GM12878 (cell line): ENCODE results near the gene DPY30. TPM values are rescaled to one million over a fixed set of nuclear protein-coding genes. Genes with fewer than 3 reads are reported as not detected.

Source experiments
- BCL11A ChIP-seq: IDR thresholded peaks from 2 replicates; pipeline ENCODE4 v1.6.1; 2011; ENCODE audit warnings: low read depth, low read length
- CBFB ChIP-seq: IDR thresholded peaks from 2 replicates; pipeline ENCODE4 v1.6.1; 2016; ENCODE audit warnings: antibody characterized with exemption, low read depth
- CBX3 ChIP-seq: fragments of 200-600 bp; sonication (generic); IDR thresholded peaks from 2 replicates; pipeline ENCODE4 v1.6.1; 2016; ENCODE audit warnings: low read depth, borderline replicate concordance
- CREB1 ChIP-seq: IDR thresholded peaks from 2 replicates; pipeline ENCODE4 v1.6.1; 2012; ENCODE audit warnings: low read depth, mild to moderate bottlenecking, inconsistent platforms
- EZH2 ChIP-seq: IDR thresholded peaks from 2 replicates; pipeline ENCODE4 v1.6.1; 2012; ENCODE audit warnings: low read depth, mild to moderate bottlenecking, control low read depth, inconsistent platforms, low read length, borderline replicate concordance; ENCODE audit not compliant: control insufficient read depth
- FOXM1 ChIP-seq: IDR thresholded peaks from 2 replicates; pipeline ENCODE4 v1.6.1; 2012; ENCODE audit warnings: low read depth, mild to moderate bottlenecking, inconsistent platforms, low read length, moderate library complexity
- MEF2A ChIP-seq: IDR thresholded peaks from 2 replicates; pipeline ENCODE4 v1.6.1; 2011; ENCODE audit warnings: low read depth, mild to moderate bottlenecking, low read length, moderate library complexity; ENCODE audit not compliant: insufficient read depth
- MXI1 ChIP-seq: fragments of 150-350 bp; IDR thresholded peaks from 2 replicates; pipeline ENCODE4 v1.6.1; 2011; ENCODE audit warnings: low read depth, mild to moderate bottlenecking, inconsistent platforms, low read length, improper control_type of control experiment
- MYC ChIP-seq: IDR thresholded peaks from 2 replicates; pipeline ENCODE4 v1.6.1; 2011; ENCODE audit warnings: mild to moderate bottlenecking, low read length, moderate library complexity, inconsistent platforms; ENCODE audit not compliant: insufficient read depth, insufficient replicate concordance, insufficient read length, severe bottlenecking
- NFIC ChIP-seq: IDR thresholded peaks from 2 replicates; pipeline ENCODE4 v1.6.1; 2012; ENCODE audit warnings: low read depth, mild to moderate bottlenecking, inconsistent platforms, low read length, moderate library complexity
- NFXL1 ChIP-seq: fragments of 450-650 bp; IDR thresholded peaks from 2 replicates; pipeline ENCODE4 v1.6.1; 2017; ENCODE audit warnings: antibody characterized with exemption, mild to moderate bottlenecking, borderline replicate concordance
- NR2C1 ChIP-seq: fragments of 450-650 bp; IDR thresholded peaks from 2 replicates; pipeline ENCODE4 v1.6.1; 2017; ENCODE audit warnings: antibody characterized with exemption, mild to moderate bottlenecking, moderate library complexity
- NR2F1 ChIP-seq: fragments of 450-650 bp; conservative IDR thresholded peaks from 2 replicates; pipeline ENCODE4 v1.6.1; 2017; ENCODE audit warnings: mild to moderate bottlenecking
- PAX8 ChIP-seq: fragments of 450-650 bp; IDR thresholded peaks from 2 replicates; pipeline ENCODE4 v1.6.1; 2017; ENCODE audit warnings: mild to moderate bottlenecking, moderate library complexity
- RFX5 ChIP-seq: IDR thresholded peaks from 2 replicates; pipeline ENCODE4 v1.6.1; 2011; ENCODE audit warnings: low read depth, low read length, improper control_type of control experiment
- SIX5 ChIP-seq: IDR thresholded peaks from 2 replicates; pipeline ENCODE4 v1.6.1; 2011; ENCODE audit warnings: mild to moderate bottlenecking, low read depth, low read length, moderate library complexity; ENCODE audit not compliant: severe bottlenecking
- SREBF2 ChIP-seq: IDR thresholded peaks from 2 replicates; pipeline ENCODE4 v1.6.1; 2012; ENCODE audit warnings: mild to moderate bottlenecking, low read length
- TCF7 ChIP-seq: IDR thresholded peaks from 2 replicates; pipeline ENCODE4 v1.6.1; 2014; ENCODE audit warnings: antibody characterized with exemption, borderline replicate concordance
- YBX1 ChIP-seq: fragments of 450-650 bp; IDR thresholded peaks from 2 replicates; pipeline ENCODE4 v1.6.1; 2016; ENCODE audit warnings: antibody characterized with exemption
- polyA plus RNA-seq, 11 experiments: library from polyadenylated mRNA; depleted of rRNA in 4 of 11; unstranded in 6 of 11; stranded (reverse) in 5 of 11; fragments of >200 nt; fragmentation: Nextera tagmentation in 4 of 11; fragmentation: Illumina TruSeq in 1 of 11; extraction: Ambion mirVana in 4 of 11; extraction: Trizol in 1 of 11; gene quantifications; 1 replicate in 1 of 11; 2 replicates in 10 of 11; pipeline versions ENCODE4 v1.2.1 to v1.2.3, GENCODE V29; 2011 to 2016; ENCODE audit warnings: inconsistent platforms in 2 of 11, missing spikeins in 2 of 11, low read depth in 1 of 11
- total RNA-seq, 4 experiments: library from RNA; depleted of rRNA in 3 of 4; stranded (reverse); fragments of >200 nt in 3 of 4; fragmentation: Illumina TruSeq in 1 of 4; extraction: Trizol in 1 of 4; gene quantifications; 2 replicates each; pipeline versions ENCODE4 v1.2.1 to v1.2.3, GENCODE V29; 2013 to 2021
- TF ChIP-seq, protein P1 (sequence below): fragments of 150-350 bp; IDR thresholded peaks from 2 replicates; pipeline ENCODE4 v1.6.1; 2014; ENCODE audit warnings: mild to moderate bottlenecking, low read depth, low read length
- TF ChIP-seq, protein P2 (sequence below): fragments of 450-650 bp; IDR thresholded peaks from 2 replicates; pipeline ENCODE4 v1.6.1; 2018; ENCODE audit warnings: mild to moderate bottlenecking, low read depth, moderate library complexity; ENCODE audit not compliant: partially characterized antibody
- TF ChIP-seq, protein P3 (sequence below): IDR thresholded peaks from 2 replicates; pipeline ENCODE4 v1.6.1; 2012; ENCODE audit warnings: low read length, inconsistent platforms
- TF ChIP-seq, protein P4 (sequence below): fragments of 450-650 bp; IDR thresholded peaks from 2 replicates; pipeline ENCODE4 v1.6.1; 2017; ENCODE audit warnings: mild to moderate bottlenecking

The DPY30 gene
- total and polyA plus RNA-seq, 10 of the 15 experiments (the other 5 are each of a cell fraction or from before 2014, with no cell fraction given), result 45.8 to 307 (median 89.2) TPM

DNA sequence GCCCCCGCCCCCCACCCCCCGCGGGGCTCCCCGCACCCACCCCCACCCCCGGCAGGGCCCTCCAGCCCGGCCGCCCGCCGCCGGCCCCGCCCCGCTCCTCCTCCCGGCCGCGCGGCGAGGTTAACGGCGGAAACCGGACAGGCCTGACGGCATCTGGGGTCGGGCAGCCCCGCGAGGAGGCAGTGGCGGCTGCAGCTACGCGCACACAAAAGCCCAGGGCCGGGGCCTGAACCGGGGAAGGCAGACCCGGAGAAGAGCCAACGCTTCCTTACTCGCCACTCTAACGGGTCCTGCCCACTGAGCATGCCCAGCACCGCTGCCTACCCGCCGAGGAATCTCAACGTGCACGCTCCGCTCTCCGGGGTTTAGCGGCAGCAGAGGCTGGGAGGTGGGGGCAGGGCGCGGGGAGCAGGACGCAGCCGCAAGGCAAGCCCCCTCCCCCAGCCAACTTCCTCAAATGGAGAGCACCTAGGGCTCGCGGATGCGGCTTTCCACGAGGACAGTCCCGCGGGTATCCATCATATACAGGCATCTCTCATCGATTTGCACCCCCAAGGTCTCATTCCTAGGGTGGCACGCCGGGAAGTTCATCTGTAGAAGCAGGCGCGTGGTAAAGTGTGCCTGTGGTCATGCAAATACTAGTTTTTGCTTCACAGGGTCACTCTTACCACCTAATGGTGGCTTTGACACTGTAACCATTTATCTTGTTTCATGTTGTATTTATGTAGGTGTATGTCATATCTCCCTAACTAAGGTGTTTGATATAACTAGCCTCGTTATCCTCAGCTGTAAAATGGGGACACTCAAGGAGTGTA is 28.7 kb downstream of the DPY30 start, which contains the start of gene MEMO1 (continued):
- TF ChIP-seq CBFB, result peak; percentile 85; the same call in 1 of the 2 replicates
- peak; percentile 64 for TF ChIP-seq FOXM1
- TF ChIP-seq NR2F1, result peak; percentile 78
- no peak for TF ChIP-seq CBX3
- peak; percentile 94 for TF ChIP-seq MYC
- TF ChIP-seq NFIC, result no peak
- TF ChIP-seq, protein P1, sequence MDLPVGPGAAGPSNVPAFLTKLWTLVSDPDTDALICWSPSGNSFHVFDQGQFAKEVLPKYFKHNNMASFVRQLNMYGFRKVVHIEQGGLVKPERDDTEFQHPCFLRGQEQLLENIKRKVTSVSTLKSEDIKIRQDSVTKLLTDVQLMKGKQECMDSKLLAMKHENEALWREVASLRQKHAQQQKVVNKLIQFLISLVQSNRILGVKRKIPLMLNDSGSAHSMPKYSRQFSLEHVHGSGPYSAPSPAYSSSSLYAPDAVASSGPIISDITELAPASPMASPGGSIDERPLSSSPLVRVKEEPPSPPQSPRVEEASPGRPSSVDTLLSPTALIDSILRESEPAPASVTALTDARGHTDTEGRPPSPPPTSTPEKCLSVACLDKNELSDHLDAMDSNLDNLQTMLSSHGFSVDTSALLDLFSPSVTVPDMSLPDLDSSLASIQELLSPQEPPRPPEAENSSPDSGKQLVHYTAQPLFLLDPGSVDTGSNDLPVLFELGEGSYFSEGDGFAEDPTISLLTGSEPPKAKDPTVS, result 0 out of 2 replicates have a peak, but pooled peaks have one; percentile 35
- peak; percentile 92 for TF ChIP-seq MXI1
- TF ChIP-seq, protein P2, sequence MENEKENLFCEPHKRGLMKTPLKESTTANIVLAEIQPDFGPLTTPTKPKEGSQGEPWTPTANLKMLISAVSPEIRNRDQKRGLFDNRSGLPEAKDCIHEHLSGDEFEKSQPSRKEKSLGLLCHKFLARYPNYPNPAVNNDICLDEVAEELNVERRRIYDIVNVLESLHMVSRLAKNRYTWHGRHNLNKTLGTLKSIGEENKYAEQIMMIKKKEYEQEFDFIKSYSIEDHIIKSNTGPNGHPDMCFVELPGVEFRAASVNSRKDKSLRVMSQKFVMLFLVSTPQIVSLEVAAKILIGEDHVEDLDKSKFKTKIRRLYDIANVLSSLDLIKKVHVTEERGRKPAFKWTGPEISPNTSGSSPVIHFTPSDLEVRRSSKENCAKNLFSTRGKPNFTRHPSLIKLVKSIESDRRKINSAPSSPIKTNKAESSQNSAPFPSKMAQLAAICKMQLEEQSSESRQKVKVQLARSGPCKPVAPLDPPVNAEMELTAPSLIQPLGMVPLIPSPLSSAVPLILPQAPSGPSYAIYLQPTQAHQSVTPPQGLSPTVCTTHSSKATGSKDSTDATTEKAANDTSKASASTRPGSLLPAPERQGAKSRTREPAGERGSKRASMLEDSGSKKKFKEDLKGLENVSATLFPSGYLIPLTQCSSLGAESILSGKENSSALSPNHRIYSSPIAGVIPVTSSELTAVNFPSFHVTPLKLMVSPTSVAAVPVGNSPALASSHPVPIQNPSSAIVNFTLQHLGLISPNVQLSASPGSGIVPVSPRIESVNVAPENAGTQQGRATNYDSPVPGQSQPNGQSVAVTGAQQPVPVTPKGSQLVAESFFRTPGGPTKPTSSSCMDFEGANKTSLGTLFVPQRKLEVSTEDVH, result peak; percentile 18
- TF ChIP-seq PAX8, result no peak
- TF ChIP-seq MEF2A, result 0 out of 2 replicates have a peak, but pooled peaks have one; percentile 7
- no peak for TF ChIP-seq NFXL1
- TF ChIP-seq BCL11A, result peak; percentile 37; the same call in 1 of the 2 replicates
- TF ChIP-seq NR2C1, result peak; percentile 34
- no peak for TF ChIP-seq SREBF2
- TF ChIP-seq, protein P3, sequence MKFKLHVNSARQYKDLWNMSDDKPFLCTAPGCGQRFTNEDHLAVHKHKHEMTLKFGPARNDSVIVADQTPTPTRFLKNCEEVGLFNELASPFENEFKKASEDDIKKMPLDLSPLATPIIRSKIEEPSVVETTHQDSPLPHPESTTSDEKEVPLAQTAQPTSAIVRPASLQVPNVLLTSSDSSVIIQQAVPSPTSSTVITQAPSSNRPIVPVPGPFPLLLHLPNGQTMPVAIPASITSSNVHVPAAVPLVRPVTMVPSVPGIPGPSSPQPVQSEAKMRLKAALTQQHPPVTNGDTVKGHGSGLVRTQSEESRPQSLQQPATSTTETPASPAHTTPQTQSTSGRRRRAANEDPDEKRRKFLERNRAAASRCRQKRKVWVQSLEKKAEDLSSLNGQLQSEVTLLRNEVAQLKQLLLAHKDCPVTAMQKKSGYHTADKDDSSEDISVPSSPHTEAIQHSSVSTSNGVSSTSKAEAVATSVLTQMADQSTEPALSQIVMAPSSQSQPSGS, result no peak
- TF ChIP-seq, protein P4, sequence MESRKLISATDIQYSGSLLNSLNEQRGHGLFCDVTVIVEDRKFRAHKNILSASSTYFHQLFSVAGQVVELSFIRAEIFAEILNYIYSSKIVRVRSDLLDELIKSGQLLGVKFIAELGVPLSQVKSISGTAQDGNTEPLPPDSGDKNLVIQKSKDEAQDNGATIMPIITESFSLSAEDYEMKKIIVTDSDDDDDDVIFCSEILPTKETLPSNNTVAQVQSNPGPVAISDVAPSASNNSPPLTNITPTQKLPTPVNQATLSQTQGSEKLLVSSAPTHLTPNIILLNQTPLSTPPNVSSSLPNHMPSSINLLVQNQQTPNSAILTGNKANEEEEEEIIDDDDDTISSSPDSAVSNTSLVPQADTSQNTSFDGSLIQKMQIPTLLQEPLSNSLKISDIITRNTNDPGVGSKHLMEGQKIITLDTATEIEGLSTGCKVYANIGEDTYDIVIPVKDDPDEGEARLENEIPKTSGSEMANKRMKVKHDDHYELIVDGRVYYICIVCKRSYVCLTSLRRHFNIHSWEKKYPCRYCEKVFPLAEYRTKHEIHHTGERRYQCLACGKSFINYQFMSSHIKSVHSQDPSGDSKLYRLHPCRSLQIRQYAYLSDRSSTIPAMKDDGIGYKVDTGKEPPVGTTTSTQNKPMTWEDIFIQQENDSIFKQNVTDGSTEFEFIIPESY, result no peak
- no peak for TF ChIP-seq SIX5
- TF ChIP-seq CREB1, result peak; percentile 79
- TF ChIP-seq RFX5, result peak; percentile 63; the same call in 1 of the 2 replicates
- no peak for TF ChIP-seq YBX1
- no peak for TF ChIP-seq EZH2
- no peak for TF ChIP-seq TCF7
